DMS 273 treated with DMSO at 0.1 percent for 48 hours (cell line): ENCODE measurements around the gene GPLD1.
"Not testable (repeated sequence)": the region's sequence is repeated elsewhere in the genome, so short reads cannot be mapped to it uniquely, and the experiment has no call there.

Experiments used
- DNase-seq: peaks from one replicate; lab custom pipeline; 2025; lab: John Stamatoyannopoulos, UW

GPLD1 gene

GRCh38 chr6:24489470-24489869 lies at the start of gene GPLD1:
Gene GPLD1, minus strand, starts transcription at chr6:24489578. Its CDS starts 67 bp downstream, at chr6:24489511.
- DNase-seq = no peak

GRCh38 chr6:24537771-24538385 lies 48.5 kb upstream of the GPLD1 start:
- no peak for DNase-seq

GRCh38 chr6:24537082-24537699 lies 47.8 kb upstream of the GPLD1 start:
- DNase-seq = no peak

- DNase-seq = no peak
Measured at GRCh38 chr6:24536466-24536865, 47.1 kb upstream of the GPLD1 start.

- no peak for DNase-seq
Measured at GRCh38 chr6:24535210-24535609, 45.8 kb upstream of the GPLD1 start.

GRCh38 chr6:24534329-24534728 lies 45.0 kb upstream of the GPLD1 start:
- DNase-seq = no peak

GRCh38 chr6:24529985-24530384 lies 40.6 kb upstream of the GPLD1 start:
- DNase-seq = no peak

GRCh38 chr6:24524805-24525204 lies 35.4 kb upstream of the GPLD1 start:
- DNase-seq = no peak

- no peak for DNase-seq
Measured at GRCh38 chr6:24524329-24524728, 35.0 kb upstream of the GPLD1 start.

GRCh38 chr6:24522228-24523176 lies 33.1 kb upstream of the GPLD1 start:
- DNase-seq = no peak

- DNase-seq = no peak
Measured at GRCh38 chr6:24520929-24521546, 31.7 kb upstream of the GPLD1 start.

GRCh38 chr6:24517659-24518543 lies 28.5 kb upstream of the GPLD1 start:
- no peak for DNase-seq

GRCh38 chr6:24513602-24514001 lies 24.2 kb upstream of the GPLD1 start:
- DNase-seq = no peak

GRCh38 chr6:24511976-24512375 lies 22.6 kb upstream of the GPLD1 start:
- not testable (repeated sequence) for DNase-seq

GRCh38 chr6:24506814-24507520 lies 17.6 kb upstream of the GPLD1 start:
- no peak for DNase-seq

- DNase-seq = no peak
Measured at GRCh38 chr6:24504649-24505586, 15.5 kb upstream of the GPLD1 start.

GRCh38 chr6:24504287-24504648 lies 14.9 kb upstream of the GPLD1 start:
- DNase-seq = no peak

- DNase-seq = no peak
Measured at GRCh38 chr6:24501914-24502313, 12.5 kb upstream of the GPLD1 start.

GRCh38 chr6:24501374-24501773 lies 12.0 kb upstream of the GPLD1 start:
- no peak for DNase-seq

GRCh38 chr6:24500683-24501082 lies 11.3 kb upstream of the GPLD1 start:
- DNase-seq = no peak
